ENCODE data around the gene EEF1AKMT1. TPM values are rescaled to one million over a fixed set of nuclear protein-coding genes. Genes with fewer than 3 reads are reported as not detected.

The EEF1AKMT1 gene
- total RNA-seq, 1 experiment from 2014 or later = 9.8 TPM

DNA sequence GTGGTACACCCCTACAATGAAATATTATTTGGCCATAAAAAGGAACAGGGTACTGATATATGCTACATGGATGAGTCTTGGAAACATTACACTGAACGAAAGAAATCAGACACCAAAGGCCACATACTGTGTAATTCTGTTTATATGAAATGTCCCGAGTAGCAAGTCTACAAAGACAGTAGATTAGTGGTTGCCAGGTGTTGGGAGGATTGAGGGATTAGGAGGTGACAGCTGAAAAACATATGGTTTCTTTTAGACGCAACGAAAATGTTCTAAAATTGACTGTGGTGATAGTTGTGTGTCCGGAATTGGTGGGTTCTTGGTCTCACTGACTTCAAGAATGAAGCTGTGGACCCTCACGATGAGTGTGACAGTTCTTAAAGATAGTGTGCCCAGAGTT lies 35.1 kb downstream of the EEF1AKMT1 start:
- no peak overlapping the region for H3K4me2 ChIP-seq (ENCODE audit: low read length)
- no peaks in the 10 kb centered on the region for H3K79me2 ChIP-seq (ENCODE audit: insufficient read depth, low read length)
- no peak overlapping the region for H3K9ac ChIP-seq (ENCODE audit: low read length)
- H3K9me2 ChIP-seq (ENCODE audit: insufficient read depth) = no peaks in the 10 kb centered on the region
- no peak overlapping the region for H3K27ac ChIP-seq (ENCODE audit: low read depth, low read length)
- ChIA-PET CTCF (no interaction called here), RAD21 (ENCODE audit: low non-redundant PET in 1 of 2, low total read pairs in 2 of 2, uncharacterized antibody in 2 of 2, unreplicated experiment in 2 of 2) (no interaction called here), POLR2A (no interaction called here)
- no peaks in the 10 kb centered on the region for H4K20me1 ChIP-seq (ENCODE audit: insufficient read depth)
- no peaks in the 10 kb centered on the region for H3K36me3 ChIP-seq (ENCODE audit: control insufficient read depth in 1 of 2, insufficient read depth in 2 of 2, low read length in 2 of 2)
- H2AFZ ChIP-seq (ENCODE audit: low read depth, low read length, poor library complexity, severe bottlenecking) = no peak overlapping the region
- ATAC-seq (no peak), DNase-seq (ENCODE audit: low read depth, low spot score) (no peak)
- no peak overlapping the region for H3K4me3 ChIP-seq (replicated peaks in 1 of 2; ENCODE audit: low read depth in 1 of 2, low read length in 2 of 2)
- H3K27me3 ChIP-seq (ENCODE audit: insufficient read depth, low read length) = no peaks in the 10 kb centered on the region
- TF ChIP-seq POLR2A (IDR thresholded peaks at IDR 0.05; ENCODE audit: borderline replicate concordance, extremely low read depth, insufficient read depth, insufficient read length) (no peak), POLR2AphosphoS5 (IDR thresholded peaks at IDR 0.05; ENCODE audit: low read depth, low read length) (no peak), REST (IDR thresholded peaks at IDR 0.05; ENCODE audit: low read depth) (no peak), FOSL1 (IDR thresholded peaks at IDR 0.05; ENCODE audit: low read depth) (no peak)
- no peaks in the 10 kb centered on the region for H3K9me3 ChIP-seq (ENCODE audit: control insufficient read depth in 1 of 2, insufficient read depth in 1 of 2, low read depth in 1 of 2, low read length in 2 of 2)
- BruUV-seq (replicated peaks) = no TSS peak
- intact Hi-C loops (cut with micrococcal nuclease) = no loop called here
- no peaks in the 10 kb centered on the region for H3K4me1 ChIP-seq (ENCODE audit: control insufficient read depth in 1 of 2, insufficient read depth in 2 of 2, low read length in 2 of 2)

- Histone ChIP-seq H4K20me1 (ENCODE audit: insufficient read depth) (no peaks in the 10 kb centered on the region), H3K27me3 (ENCODE audit: insufficient read depth, low read length) (no peaks in the 10 kb centered on the region), H3K4me3 (replicated peaks in 1 of 2; ENCODE audit: low read depth in 1 of 2, low read length in 2 of 2) (no peak overlapping the region), H3K9me3 (ENCODE audit: control insufficient read depth in 1 of 2, insufficient read depth in 1 of 2, low read depth in 1 of 2, low read length in 2 of 2) (no peaks in the 10 kb centered on the region), H3K27ac (ENCODE audit: low read depth, low read length) (no peak overlapping the region), H3K79me2 (ENCODE audit: insufficient read depth, low read length) (no peaks in the 10 kb centered on the region), H3K4me2 (ENCODE audit: low read length) (no peak overlapping the region), H3K9ac (ENCODE audit: low read length) (no peak overlapping the region), H2AFZ (ENCODE audit: low read depth, low read length, poor library complexity, severe bottlenecking) (no peak overlapping the region), H3K4me1 (ENCODE audit: control insufficient read depth in 1 of 2, insufficient read depth in 2 of 2, low read length in 2 of 2) (no peaks in the 10 kb centered on the region), H3K36me3 (ENCODE audit: control insufficient read depth in 1 of 2, insufficient read depth in 2 of 2, low read length in 2 of 2) (no peaks in the 10 kb centered on the region), H3K9me2 (ENCODE audit: insufficient read depth) (no peaks in the 10 kb centered on the region)
- ChIA-PET CTCF (no interaction called here), RAD21 (ENCODE audit: low non-redundant PET in 1 of 2, low total read pairs in 2 of 2, uncharacterized antibody in 2 of 2, unreplicated experiment in 2 of 2) (no interaction called here), POLR2A (no interaction called here)
- ATAC-seq (no peak), DNase-seq (ENCODE audit: low read depth, low spot score) (no peak)
- BruUV-seq (replicated peaks) = no TSS peak
- intact Hi-C loops (cut with micrococcal nuclease) = no loop called here
- TF ChIP-seq FOSL1 (IDR thresholded peaks at IDR 0.05; ENCODE audit: low read depth) (no peak), CBX3 (IDR thresholded peaks at IDR 0.05; ENCODE audit: low read depth) (no peak), SIN3A (IDR thresholded peaks at IDR 0.05; ENCODE audit: low read depth) (no peak), EZH2phosphoT487 (IDR thresholded peaks at IDR 0.05; ENCODE audit: borderline replicate concordance) (no peak), SRF (IDR thresholded peaks at IDR 0.05; ENCODE audit: low read depth) (no peak), MAX (IDR thresholded peaks at IDR 0.05) (no peak), REST (IDR thresholded peaks at IDR 0.05; ENCODE audit: low read depth) (no peak), JUND (IDR thresholded peaks at IDR 0.05) (no peak), TCF7L2 (IDR thresholded peaks at IDR 0.05; ENCODE audit: borderline replicate concordance, extremely low read depth, insufficient read depth, insufficient read length) (no peak)
These were observed 43.9 kb downstream of the EEF1AKMT1 start for GRCh38 chr13:20729633-20730585.
